Measurements from ENCODE around the gene UGT1A5.

Gene UGT1A5

GRCh38 chr2:233791883-233792329 is 79.2 kb downstream of the UGT1A5 start:
- Mint-ChIP-seq H3K9me3 (no peaks in the 10 kb centered on the region), H3K27me3 (ENCODE audit: low read depth) (peaks cover 13% of the 10 kb centered on the region), H3K4me1 (no peaks in the 10 kb centered on the region), H3K36me3 (ENCODE audit: low read depth) (no peaks in the 10 kb centered on the region), H3K4me3 (no peak overlapping the region), H3K27ac (no peak overlapping the region)
- no peak for TF ChIP-seq CTCF (IDR thresholded peaks at IDR 0.05; ENCODE audit: unreplicated experiment in 3 of 3)

DNA sequence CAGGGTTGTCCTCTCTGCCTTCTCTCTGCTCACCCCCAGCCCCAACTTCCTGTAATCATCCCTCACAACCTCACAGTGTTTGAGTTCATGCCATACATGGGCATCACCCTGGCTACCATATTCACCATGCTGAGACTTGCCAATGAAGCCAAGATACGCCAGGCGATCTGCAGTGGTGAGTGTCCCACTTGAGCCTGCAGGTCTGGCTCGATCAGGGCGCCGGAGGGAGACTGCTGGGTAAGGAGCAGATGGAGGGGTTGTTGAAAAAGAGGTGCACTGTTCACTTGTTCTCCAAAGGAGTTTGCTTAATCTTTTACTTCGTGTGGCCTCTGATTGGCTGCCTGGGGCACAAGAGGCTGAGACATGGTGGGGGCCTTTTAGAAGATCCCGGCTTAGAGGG is 80.0 kb downstream of the UGT1A5 start:
- H3K27ac Mint-ChIP-seq, result no peak overlapping the region
- no peaks in the 10 kb centered on the region for H3K9me3 Mint-ChIP-seq
- peaks cover 13% of the 10 kb centered on the region for H3K27me3 Mint-ChIP-seq (ENCODE audit: low read depth)
- no peak for TF ChIP-seq CTCF (IDR thresholded peaks at IDR 0.05; ENCODE audit: unreplicated experiment in 3 of 3)
- H3K4me1 Mint-ChIP-seq, result no peaks in the 10 kb centered on the region
- no peaks in the 10 kb centered on the region for H3K36me3 Mint-ChIP-seq (ENCODE audit: low read depth)
- no peak overlapping the region for H3K4me3 Mint-ChIP-seq

- no peaks in the 10 kb centered on the region for H3K9me3 Mint-ChIP-seq
- H3K27me3 Mint-ChIP-seq (ENCODE audit: low read depth), result peaks cover 13% of the 10 kb centered on the region
These were observed 80.9 kb downstream of the UGT1A5 start for GRCh38 chr2:233793465-233794127.

DNA sequence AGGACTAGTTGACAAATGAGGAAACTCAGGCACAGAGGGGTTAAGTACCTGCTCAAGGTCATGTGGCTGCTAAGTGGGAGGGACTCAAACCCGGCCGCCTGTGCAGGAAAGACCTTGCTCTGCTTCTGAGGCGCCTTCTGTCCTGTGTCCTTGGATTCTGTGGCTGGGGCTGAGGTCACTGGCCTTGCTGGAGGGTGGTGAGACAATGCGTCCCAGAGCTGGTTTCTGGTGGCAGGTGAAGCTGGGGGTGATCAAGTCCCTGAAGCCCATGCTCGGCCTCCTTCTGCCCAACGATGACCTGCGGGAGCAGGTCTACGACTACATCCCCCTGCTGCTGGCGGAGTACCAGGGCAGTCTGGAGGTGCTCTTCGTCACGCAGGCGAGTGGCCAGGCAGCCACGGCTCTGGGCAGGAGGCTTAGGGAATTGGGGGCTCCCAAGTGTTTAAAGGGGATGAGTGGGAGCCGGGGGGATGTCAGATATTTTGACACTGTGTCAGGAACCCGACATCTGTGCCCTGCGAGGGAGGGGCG is 81.5 kb downstream of the UGT1A5 start:
- TF ChIP-seq CTCF (IDR thresholded peaks at IDR 0.05; ENCODE audit: unreplicated experiment in 3 of 3), result no peak
- H3K9me3 Mint-ChIP-seq, result no peaks in the 10 kb centered on the region
- no peaks in the 10 kb centered on the region for H3K36me3 Mint-ChIP-seq (ENCODE audit: low read depth)
- peaks cover 17% of the 10 kb centered on the region for H3K27me3 Mint-ChIP-seq (ENCODE audit: low read depth)
- no peaks in the 10 kb centered on the region for H3K4me1 Mint-ChIP-seq
- no peak overlapping the region for H3K27ac Mint-ChIP-seq
- no peak overlapping the region for H3K4me3 Mint-ChIP-seq

More at GRCh38 chr2:233793465-233794127, 80.9 kb downstream of the UGT1A5 start:
- Mint-ChIP-seq H3K27ac (no peak overlapping the region), H3K36me3 (ENCODE audit: low read depth) (no peaks in the 10 kb centered on the region), H3K4me3 (no peak overlapping the region), H3K4me1 (no peaks in the 10 kb centered on the region)
- no peak for TF ChIP-seq CTCF (IDR thresholded peaks at IDR 0.05; ENCODE audit: unreplicated experiment in 3 of 3)

DNA sequence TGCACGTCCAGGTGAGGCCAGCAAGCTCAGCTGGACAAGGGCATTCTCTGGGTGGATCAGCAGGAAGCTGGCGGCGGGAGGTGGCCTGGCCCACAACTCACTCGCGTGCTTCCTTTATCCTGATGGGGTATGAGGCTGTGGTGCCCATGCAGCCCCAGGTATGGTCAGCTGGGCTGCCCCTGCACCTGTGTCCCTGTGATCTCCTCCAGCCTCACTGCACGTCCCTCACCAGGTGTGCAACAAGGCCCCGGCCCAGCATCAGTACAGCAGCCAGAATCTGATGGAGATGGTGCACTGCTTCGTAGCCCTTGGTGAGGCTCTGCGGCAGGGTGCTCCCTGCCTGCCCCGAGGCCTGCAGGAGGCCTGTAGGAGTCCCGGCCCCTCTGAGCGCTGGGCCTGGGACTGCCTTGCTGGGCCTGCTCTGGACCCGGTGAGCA is 83.0 kb downstream of the UGT1A5 start:
- Mint-ChIP-seq H3K4me3 (no peak overlapping the region), H3K36me3 (ENCODE audit: low read depth) (no peaks in the 10 kb centered on the region), H3K27me3 (ENCODE audit: low read depth) (peaks cover 13% of the 10 kb centered on the region), H3K4me1 (no peaks in the 10 kb centered on the region), H3K27ac (no peak overlapping the region), H3K9me3 (peaks cover 4% of the 10 kb centered on the region)
- no peak for TF ChIP-seq CTCF (IDR thresholded peaks at IDR 0.05; ENCODE audit: unreplicated experiment in 3 of 3)

GRCh38 chr2:233796254-233796653 is 83.5 kb downstream of the UGT1A5 start:
- H3K27ac Mint-ChIP-seq, result no peak overlapping the region
- TF ChIP-seq CTCF (IDR thresholded peaks at IDR 0.05; ENCODE audit: unreplicated experiment in 3 of 3), result no peak
- H3K9me3 Mint-ChIP-seq, result peaks cover 4% of the 10 kb centered on the region
- H3K27me3 Mint-ChIP-seq (ENCODE audit: low read depth), result peaks cover 9% of the 10 kb centered on the region
- no peak overlapping the region for H3K4me3 Mint-ChIP-seq
- no peaks in the 10 kb centered on the region for H3K4me1 Mint-ChIP-seq
- H3K36me3 Mint-ChIP-seq (ENCODE audit: low read depth), result no peaks in the 10 kb centered on the region
